ENCODE measurements around the gene PKHD1. TPM values are rescaled to one million over a fixed set of nuclear protein-coding genes. Genes with fewer than 3 reads are reported as not detected.

The PKHD1 gene
- total and polyA plus RNA-seq, 9 donors: 0.01 to 0.12 (median 0.05) TPM; not detected in 3

DNA sequence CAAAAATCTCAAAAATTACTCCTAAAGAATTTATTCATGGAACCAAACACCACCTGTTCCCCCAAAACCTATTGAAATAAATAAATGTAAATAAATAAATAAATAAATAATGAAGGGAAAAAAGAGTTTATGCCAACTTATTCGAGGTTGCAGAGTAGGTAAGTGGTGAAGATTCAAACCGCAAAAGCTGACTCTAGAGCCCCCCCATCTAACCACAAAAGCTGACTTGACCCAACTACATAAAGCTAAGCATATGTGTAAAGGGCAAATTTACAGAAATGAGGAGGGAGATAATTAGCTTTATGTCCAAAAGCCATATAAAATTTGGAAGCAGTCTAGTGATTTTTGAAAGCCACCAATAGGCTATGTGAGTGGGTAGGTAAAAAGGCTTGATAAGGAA is 486.9 kb downstream of the PKHD1 start:
- no peaks in the 10 kb centered on the region for H3K36me3 ChIP-seq
- no peaks in the 10 kb centered on the region for H3K27me3 ChIP-seq
- TF ChIP-seq CTCF (IDR thresholded peaks at IDR 0.05) (no peak), EP300 (IDR thresholded peaks at IDR 0.05) (no peak), POLR2A (IDR thresholded peaks at IDR 0.05) (no peak)
- no peaks in the 10 kb centered on the region for H3K4me1 ChIP-seq (ENCODE audit: insufficient read depth)
- no peaks in the 10 kb centered on the region for H3K9me3 ChIP-seq
- 87 to 90% (median 90%) methylated on average over 2 of the region's 2 CpGs for WGBS, 3 donors
- no peak for DNase-seq
- no peak overlapping the region for H3K4me3 ChIP-seq
- no peak overlapping the region for H3K27ac ChIP-seq
- intact Hi-C loops (cut with DNase I): no loop called here

- intact Hi-C loops (cut with DNase I): no loop called here
- TF ChIP-seq CTCF (IDR thresholded peaks at IDR 0.05) (no peak), EP300 (IDR thresholded peaks at IDR 0.05) (no peak), POLR2A (IDR thresholded peaks at IDR 0.05) (no peak)
- no peak overlapping the region for H3K27ac ChIP-seq
- WGBS, 3 donors: 86 to 94% (median 94%) methylated on average over 18 of the region's 18 CpGs
- H3K27me3 ChIP-seq: no peaks in the 10 kb centered on the region
- H3K4me1 ChIP-seq (ENCODE audit: insufficient read depth): no peaks in the 10 kb centered on the region
- no peak overlapping the region for H3K4me3 ChIP-seq
- no peaks in the 10 kb centered on the region for H3K9me3 ChIP-seq
- H3K36me3 ChIP-seq: no peaks in the 10 kb centered on the region
- DNase-seq: no peak
Measured at GRCh38 chr6:51598171-51598570, 489.2 kb downstream of the PKHD1 start.

DNA sequence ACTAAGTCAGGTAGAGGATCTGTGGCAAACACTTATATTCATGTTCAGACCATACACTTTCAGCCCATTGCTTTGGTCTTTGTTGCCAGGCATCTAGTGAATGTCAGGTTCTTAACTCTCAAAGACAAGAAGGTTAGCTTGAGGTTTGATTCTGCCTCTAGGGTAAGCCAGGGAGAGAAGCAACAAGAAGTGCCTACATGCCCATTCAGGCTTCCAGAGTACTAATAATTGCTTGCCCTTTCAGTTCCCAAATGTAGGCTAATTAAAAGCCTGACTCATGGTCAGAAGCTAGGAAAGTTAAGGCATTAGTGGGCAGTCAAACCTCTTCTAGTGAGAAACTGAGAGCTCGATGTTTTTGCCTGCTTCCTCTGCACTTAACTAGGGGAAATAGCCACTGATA is 492.4 kb downstream of the PKHD1 start:
- intact Hi-C loops (cut with DNase I): no loop called here
- no peaks in the 10 kb centered on the region for H3K4me1 ChIP-seq (ENCODE audit: insufficient read depth)
- TF ChIP-seq POLR2A (IDR thresholded peaks at IDR 0.05) (no peak), CTCF (IDR thresholded peaks at IDR 0.05) (no peak), EP300 (IDR thresholded peaks at IDR 0.05) (no peak)
- no peak overlapping the region for H3K4me3 ChIP-seq
- WGBS, 3 donors: 45 to 52% (median 46%) methylated on average over 1 of the region's 1 CpG
- no peaks in the 10 kb centered on the region for H3K27me3 ChIP-seq
- H3K36me3 ChIP-seq: no peaks in the 10 kb centered on the region
- DNase-seq: no peak
- H3K9me3 ChIP-seq: no peaks in the 10 kb centered on the region
- no peak overlapping the region for H3K27ac ChIP-seq

- H3K36me3 ChIP-seq: no peaks in the 10 kb centered on the region
- no peak overlapping the region for H3K27ac ChIP-seq
- DNase-seq: no peak
- H3K27me3 ChIP-seq: no peaks in the 10 kb centered on the region
- H3K4me1 ChIP-seq (ENCODE audit: insufficient read depth): no peaks in the 10 kb centered on the region
- TF ChIP-seq EP300 (IDR thresholded peaks at IDR 0.05): no peak
- TF ChIP-seq CTCF (IDR thresholded peaks at IDR 0.05): no peak
- TF ChIP-seq POLR2A (IDR thresholded peaks at IDR 0.05): no peak
- intact Hi-C loops (cut with DNase I): no loop called here
- H3K9me3 ChIP-seq: no peaks in the 10 kb centered on the region
- no peak overlapping the region for H3K4me3 ChIP-seq
Measured at GRCh38 chr6:51585264-51585663, 502.1 kb downstream of the PKHD1 start.

GRCh38 chr6:51584163-51584562 is 503.2 kb downstream of the PKHD1 start:
- TF ChIP-seq POLR2A (IDR thresholded peaks at IDR 0.05): no peak
- no peak for TF ChIP-seq EP300 (IDR thresholded peaks at IDR 0.05)
- no peak for TF ChIP-seq CTCF (IDR thresholded peaks at IDR 0.05)
- no peaks in the 10 kb centered on the region for H3K36me3 ChIP-seq
- no peaks in the 10 kb centered on the region for H3K9me3 ChIP-seq
- DNase-seq: no peak
- 79 to 84% (median 82%) methylated on average over 3 of the region's 3 CpGs for WGBS, 3 donors
- no peak overlapping the region for H3K27ac ChIP-seq
- intact Hi-C loops (cut with DNase I): no loop called here
- no peak overlapping the region for H3K4me3 ChIP-seq
- no peaks in the 10 kb centered on the region for H3K4me1 ChIP-seq (ENCODE audit: insufficient read depth)
- H3K27me3 ChIP-seq: no peaks in the 10 kb centered on the region
